H9 (cell line): ENCODE results near the gene LYZL2. TPM values are rescaled to one million over a fixed set of nuclear protein-coding genes. Genes with fewer than 3 reads are reported as not detected.
"Not testable (repeated sequence)": the region's sequence is repeated elsewhere in the genome, so short reads cannot be mapped to it uniquely, and the experiment has no call there.

Experiments
- DNase-seq: peaks from one replicate; pipeline ENCODE4 v3.0.0-alpha.2; 2017
- H2AFZ ChIP-seq: one replicate; pipeline ENCODE4 v1.6.1; 2013; ENCODE audit warnings: mild to moderate bottlenecking, low read length, control low read depth, moderate library complexity
- H2AK5ac ChIP-seq: 2 replicates; pipeline ENCODE4 v1.6.1; 2013; ENCODE audit warnings: low read length, control low read depth, mixed read lengths; ENCODE audit not compliant: insufficient read length
- H2BK120ac ChIP-seq: one replicate; pipeline ENCODE4 v1.6.1; 2013; ENCODE audit warnings: low read depth, mild to moderate bottlenecking, low read length, control low read depth, inconsistent platforms; ENCODE audit not compliant: poor library complexity, severe bottlenecking
- H2BK12ac ChIP-seq: 2 replicates; pipeline ENCODE4 v1.6.1; 2013; ENCODE audit warnings: low read length, control low read depth, mixed read lengths, low read depth; ENCODE audit not compliant: insufficient read length
- H2BK15ac ChIP-seq: 2 replicates; pipeline ENCODE4 v1.6.1; 2013; ENCODE audit warnings: low read depth, low read length, control low read depth
- H2BK20ac ChIP-seq: one replicate; pipeline ENCODE4 v1.6.1; 2013; ENCODE audit warnings: low read depth, mild to moderate bottlenecking, low read length, control low read depth, inconsistent platforms; ENCODE audit not compliant: poor library complexity, severe bottlenecking
- H2BK5ac ChIP-seq: 2 replicates; pipeline ENCODE4 v1.6.1; 2013; ENCODE audit warnings: low read length, control low read depth, mixed read lengths; ENCODE audit not compliant: insufficient read length
- H3K14ac ChIP-seq: 2 replicates; pipeline ENCODE4 v1.6.1; 2013; ENCODE audit warnings: low read length, control low read depth; ENCODE audit not compliant: insufficient read depth
- H3K18ac ChIP-seq: 2 replicates; pipeline ENCODE4 v1.6.1; 2013; ENCODE audit warnings: low read depth, mild to moderate bottlenecking, mixed read lengths, low read length, control low read depth; ENCODE audit not compliant: insufficient read length
- H3K23ac ChIP-seq: 2 replicates; pipeline ENCODE4 v1.6.1; 2013; ENCODE audit warnings: low read length, control low read depth, mixed read lengths, low read depth; ENCODE audit not compliant: insufficient read length
- H3K23me2 ChIP-seq: 2 replicates; pipeline ENCODE4 v1.6.1; 2013; ENCODE audit warnings: low read depth, mild to moderate bottlenecking, mixed read lengths, low read length, control low read depth; ENCODE audit not compliant: insufficient read length, poor library complexity, severe bottlenecking
- H3K27ac ChIP-seq: 2 replicates; pipeline ENCODE4 v1.5.1; 2013; ENCODE audit warnings: low read length, control low read depth, mixed read lengths, low read depth; ENCODE audit not compliant: insufficient read length
- H3K27me3 ChIP-seq: 2 replicates; pipeline ENCODE4 v1.6.1; 2013; ENCODE audit warnings: low read length, control low read depth, inconsistent platforms; ENCODE audit not compliant: insufficient read depth
- H3K4ac ChIP-seq: 2 replicates; pipeline ENCODE4 v1.6.1; 2013; ENCODE audit warnings: low read depth, mild to moderate bottlenecking, control low read depth, inconsistent platforms, low read length, moderate library complexity
- H3K4me1 ChIP-seq: 2 replicates; pipeline ENCODE4 v1.6.1; 2013; ENCODE audit warnings: low read length, control low read depth, inconsistent platforms; ENCODE audit not compliant: insufficient read depth
- H3K4me2 ChIP-seq: 2 replicates; pipeline ENCODE4 v1.6.1; 2013; ENCODE audit warnings: low read length, control low read depth, mixed read lengths; ENCODE audit not compliant: insufficient read length, insufficient read depth
- H3K56ac ChIP-seq: 2 replicates; pipeline ENCODE4 v1.6.1; 2013; ENCODE audit warnings: low read depth, mild to moderate bottlenecking, mixed read lengths, low read length, control low read depth; ENCODE audit not compliant: insufficient read length
- H3K79me1 ChIP-seq: 2 replicates; pipeline ENCODE4 v1.6.1; 2013; ENCODE audit warnings: low read depth, mild to moderate bottlenecking, moderate library complexity, low read length, control low read depth, inconsistent platforms; ENCODE audit not compliant: insufficient read depth, poor library complexity, severe bottlenecking
- H3K79me2 ChIP-seq: 2 replicates; pipeline ENCODE4 v1.6.1; 2013; ENCODE audit warnings: low read length, control low read depth, inconsistent platforms; ENCODE audit not compliant: insufficient read depth
- H3K9ac ChIP-seq: 2 replicates; pipeline ENCODE4 v1.6.1; 2013; ENCODE audit warnings: low read length, control low read depth, mixed read lengths; ENCODE audit not compliant: insufficient read length; ENCODE audit errors: extremely low read depth
- H3K9me3 ChIP-seq: one replicate; pipeline ENCODE4 v1.6.1; 2013; ENCODE audit warnings: low read depth, low read length, inconsistent platforms; ENCODE audit not compliant: control insufficient read depth
- H3T11ph ChIP-seq: one replicate; pipeline ENCODE4 v1.6.1; 2013; ENCODE audit warnings: mild to moderate bottlenecking, low read length, control low read depth, inconsistent platforms
- H4K20me1 ChIP-seq: one replicate; pipeline ENCODE4 v1.6.1; 2013; ENCODE audit not compliant: control insufficient read depth, insufficient read length, insufficient read depth
- H4K5ac ChIP-seq: 2 replicates; pipeline ENCODE4 v1.6.1; 2013; ENCODE audit warnings: low read depth, mild to moderate bottlenecking, mixed read lengths, low read length, control low read depth; ENCODE audit not compliant: insufficient read length
- H4K8ac ChIP-seq: replicated peaks from 2 replicates; pipeline ENCODE4 v1.6.1; 2013; ENCODE audit warnings: low read length, control low read depth, mixed read lengths, low read depth; ENCODE audit not compliant: insufficient read length
- H4K91ac ChIP-seq: 2 replicates; pipeline ENCODE4 v1.6.1; 2013; ENCODE audit warnings: low read depth, mild to moderate bottlenecking, moderate library complexity, mixed read lengths, low read length, control low read depth; ENCODE audit not compliant: insufficient read length
- H3K27ac Mint-ChIP-seq, 3 experiments: 2 replicates in 2 of 3; 3 replicates in 1 of 3; pipeline ENCODE4 v1.8.0; 2020 to 2021; ENCODE audit warnings: mixed read lengths in 3 of 3, mild to moderate bottlenecking in 1 of 3, moderate library complexity in 1 of 3
- H3K27me3 Mint-ChIP-seq: 2 replicates; pipeline ENCODE4 v1.8.0; 2021; ENCODE audit warnings: low read depth, mild to moderate bottlenecking, moderate library complexity, mixed read lengths
- H3K36me3 Mint-ChIP-seq, 3 experiments: 2 replicates in 2 of 3; 3 replicates in 1 of 3; pipeline ENCODE4 v1.8.0; 2020 to 2021; ENCODE audit warnings: low read depth in 3 of 3, mixed read lengths in 3 of 3; ENCODE audit not compliant: insufficient read depth in 1 of 3
- H3K4me1 Mint-ChIP-seq, 2 experiments: 2 replicates each; pipeline ENCODE4 v1.8.0; 2020; ENCODE audit warnings: mixed read lengths in 2 of 2
- H3K4me3 Mint-ChIP-seq, 2 experiments: 2 replicates in 1 of 2; 3 replicates in 1 of 2; pipeline ENCODE4 v1.8.0; 2020 to 2021; ENCODE audit warnings: mild to moderate bottlenecking in 2 of 2, mixed read lengths in 2 of 2, moderate library complexity in 1 of 2
- H3K9me3 Mint-ChIP-seq, 2 experiments: 2 replicates in 1 of 2; 3 replicates in 1 of 2; pipeline ENCODE4 v1.8.0; 2020; ENCODE audit warnings: mild to moderate bottlenecking in 2 of 2, mixed read lengths in 2 of 2, moderate library complexity in 1 of 2
- CTCF ChIP-seq: fragments of 200-600 bp; sonication (generic); conservative IDR thresholded peaks from 3 replicates; pipeline ENCODE4 v1.8.0; 2021; ENCODE audit warnings: antibody characterized with exemption, mild to moderate bottlenecking
- WGBS: extraction: QIAGEN DNeasy Blood & Tissue Kit; methylation state at CpG from one replicate; pipeline ENCODE4 v1.1.7; 2013; ENCODE audit warnings: missing lambda C conversion rate, low lambda C conversion rate, mixed read lengths; ENCODE audit not compliant: insufficient read length; ENCODE audit errors: extremely low coverage; 5-methylcytosine and 5-hydroxymethylcytosine counted together
- total RNA-seq: library from RNA; stranded (reverse); gene quantifications from 2 replicates; pipeline ENCODE4 v1.2.1, GENCODE V29; 2021

Gene LYZL2
- total RNA-seq, 1 experiment from 2014 or later, result not detected

GRCh38 chr10:30671026-30671616, 41.6 kb upstream of the LYZL2 start:
- Histone ChIP-seq H3K56ac (no peak overlapping the region), H3K4me2 (no peak overlapping the region), H3K4me1 (no peaks in the 10 kb centered on the region), H2BK5ac (no peak overlapping the region), H3T11ph (no peak overlapping the region), H4K91ac (no peak overlapping the region), H2AFZ (no peak overlapping the region), H2BK20ac (no peak overlapping the region), H4K5ac (no peak overlapping the region), H3K9me3 (no peaks in the 10 kb centered on the region), H3K79me2 (no peaks in the 10 kb centered on the region), H3K79me1 (no peaks in the 10 kb centered on the region), H3K4ac (no peak overlapping the region), H2BK15ac (no peak overlapping the region), H3K27ac (no peak overlapping the region), H3K23ac (no peak overlapping the region), H3K23me2 (no peaks in the 10 kb centered on the region), H3K27me3 (no peaks in the 10 kb centered on the region), H2BK12ac (no peak overlapping the region), H4K20me1 (no peaks in the 10 kb centered on the region), H3K18ac (no peak overlapping the region), H3K9ac (no peak overlapping the region), H3K14ac (no peak overlapping the region), H2BK120ac (no peak overlapping the region), H2AK5ac (no peak overlapping the region), H4K8ac (no peak overlapping the region)
- Mint-ChIP-seq H3K9me3 (no peaks in the 10 kb centered on the region), H3K27ac (no peak overlapping the region), H3K4me1 (peaks cover 4 to 7% of the 10 kb centered on the region in 2 experiments; a peak in 3 of 4 replicates), H3K27me3 (no peaks in the 10 kb centered on the region; the same call in 1 of the 2 replicates), H3K4me3 (no peak overlapping the region), H3K36me3 (no peaks in the 10 kb centered on the region)
- TF ChIP-seq CTCF, result peak; percentile 79
- DNase-seq, result peak; percentile 53
- no CpG with 5 or more reads among the region's 11 CpGs for WGBS

GRCh38 chr10:30667982-30668381, 38.4 kb upstream of the LYZL2 start:
- not testable (repeated sequence) for H3K23ac ChIP-seq, H4K5ac ChIP-seq, H4K20me1 ChIP-seq, H3K4me1 ChIP-seq, H3K9me3 Mint-ChIP-seq, H3K14ac ChIP-seq, DNase-seq, H2BK12ac ChIP-seq, H3K18ac ChIP-seq, H3K23me2 ChIP-seq, H3K27ac ChIP-seq, H2AFZ ChIP-seq, H3K4me3 Mint-ChIP-seq, H2AK5ac ChIP-seq, H3K56ac ChIP-seq, H3K9me3 ChIP-seq, H2BK20ac ChIP-seq, H3K79me2 ChIP-seq, H3K27me3 ChIP-seq, H3K27me3 Mint-ChIP-seq, H2BK5ac ChIP-seq, H4K91ac ChIP-seq, H3K9ac ChIP-seq, H3K4ac ChIP-seq, H3K27ac Mint-ChIP-seq, H2BK15ac ChIP-seq, H3T11ph ChIP-seq, H2BK120ac ChIP-seq, H3K36me3 Mint-ChIP-seq, H3K79me1 ChIP-seq, H3K4me2 ChIP-seq, H4K8ac ChIP-seq
- H3K4me1 Mint-ChIP-seq, result peaks cover 12 to 16% of the 10 kb centered on the region in 2 experiments
- WGBS, result no CpG with 5 or more reads among the region's 11 CpGs
